Thymus (tissue), 11 donors: ENCODE data around the gene CDH23. TPM values are rescaled to one million over a fixed set of nuclear protein-coding genes. Genes with fewer than 3 reads are reported as not detected.
A peak's percentile ranks its signal among the peaks of the same experiment; 100 is the strongest.

Source experiments
- DNase-seq, 9 donors: peaks; one replicate each; pipeline ENCODE4 v3.0.0-alpha.2; 2013; ENCODE audit warnings: low spot score in 9 of 9, low read depth in 6 of 9, missing footprints in 1 of 9
- H3K27ac ChIP-seq, 2 donors: one replicate each; pipeline ENCODE4 v1.5.1; 2013; ENCODE audit warnings: control low read depth in 1 of 2, low read depth in 1 of 2, low read length in 1 of 2, mild to moderate bottlenecking in 1 of 2, moderate library complexity in 1 of 2
- H3K27me3 ChIP-seq, 2 donors: one replicate each; pipeline ENCODE4 v1.5.1; 2013; ENCODE audit warnings: low read length in 1 of 2; ENCODE audit not compliant: control insufficient read depth in 2 of 2, insufficient read depth in 1 of 2
- H3K36me3 ChIP-seq, 2 donors: one replicate each; pipeline ENCODE4 v1.5.1; 2013; ENCODE audit warnings: low read length in 1 of 2, mild to moderate bottlenecking in 1 of 2, moderate library complexity in 1 of 2; ENCODE audit not compliant: control insufficient read depth in 2 of 2, insufficient read depth in 2 of 2
- H3K4me1 ChIP-seq, 2 donors: one replicate each; pipeline ENCODE4 v1.5.1; 2013; ENCODE audit warnings: low read length in 2 of 2; ENCODE audit not compliant: control insufficient read depth in 2 of 2, insufficient read depth in 2 of 2
- H3K4me3 ChIP-seq, 2 donors: one replicate each; pipeline ENCODE4 v1.5.1; 2013; ENCODE audit warnings: low read length in 2 of 2, control low read depth in 1 of 2, mild to moderate bottlenecking in 1 of 2
- H3K9me3 ChIP-seq, 2 donors: one replicate each; pipeline ENCODE4 v1.5.1; 2013; ENCODE audit warnings: low read length in 1 of 2, mild to moderate bottlenecking in 1 of 2; ENCODE audit not compliant: control insufficient read depth in 2 of 2, insufficient read depth in 1 of 2
- WGBS: extraction: QIAGEN DNeasy Blood & Tissue Kit; methylation state at CpG from one replicate; pipeline ENCODE4 v1.1.7; 2013; 5-methylcytosine and 5-hydroxymethylcytosine counted together
- polyA plus RNA-seq: library from polyadenylated mRNA; stranded (reverse); fragments of 200-250 nt; gene quantifications from one replicate; pipeline ENCODE4 v1.2.3, GENCODE V29; 2013
- total RNA-seq: library from RNA; stranded (reverse); fragments of 120-200 nt; gene quantifications from one replicate; pipeline ENCODE4 v1.2.4, GENCODE V29; 2013
- donor health status: healthy.

The CDH23 gene
- total and polyA plus RNA-seq, 2 donors, result 9.1 TPM

DNA sequence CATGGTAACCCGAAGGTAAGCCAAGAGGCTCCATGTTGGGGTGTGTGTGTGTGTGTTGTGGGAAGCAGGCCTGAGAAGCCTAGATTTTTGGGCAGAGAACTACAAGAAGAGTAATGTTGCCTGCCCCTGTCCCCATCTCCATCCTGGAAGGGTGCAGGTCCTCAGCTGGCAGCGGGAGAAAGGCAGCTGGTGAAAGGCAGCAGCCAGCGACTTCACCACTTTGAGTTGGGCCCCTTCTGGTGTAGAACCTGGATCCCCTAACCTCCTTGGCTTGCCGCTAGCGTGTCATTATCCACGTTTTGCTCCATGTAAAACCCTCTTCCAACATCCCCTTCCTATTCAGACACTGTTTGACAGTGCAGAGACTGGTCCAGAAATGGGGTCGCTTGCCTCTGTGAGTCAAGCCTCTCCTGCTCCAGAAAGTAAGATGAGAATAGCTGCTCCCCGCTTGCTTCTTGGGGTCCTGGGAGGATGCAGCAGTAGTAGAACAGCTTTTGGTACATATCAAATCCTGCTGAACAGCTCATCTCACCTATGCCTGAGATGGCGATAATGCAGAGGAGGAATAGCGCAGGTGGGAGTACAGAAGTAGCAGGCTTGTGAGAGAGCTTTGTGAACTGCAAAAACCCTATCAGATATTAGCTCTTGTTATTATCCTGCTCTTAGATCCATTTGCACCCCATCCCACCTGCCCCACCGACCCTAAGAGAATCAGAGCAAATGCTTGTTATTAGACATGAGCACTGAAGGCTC, 22.1 kb upstream of the CDH23 start:
- Histone ChIP-seq H3K27me3 (peaks cover 0 to 2% of the 10 kb centered on the region in 2 donors), H3K36me3 (no peaks in the 10 kb centered on the region), H3K9me3 (no peaks in the 10 kb centered on the region), H3K4me3 (no peak overlapping the region), H3K27ac (no peak overlapping the region), H3K4me1 (peaks cover 2 to 16% of the 10 kb centered on the region in 2 donors)
- DNase-seq, result no peak
- WGBS, result 93% methylated on average over 11 of the region's 11 CpGs

DNA sequence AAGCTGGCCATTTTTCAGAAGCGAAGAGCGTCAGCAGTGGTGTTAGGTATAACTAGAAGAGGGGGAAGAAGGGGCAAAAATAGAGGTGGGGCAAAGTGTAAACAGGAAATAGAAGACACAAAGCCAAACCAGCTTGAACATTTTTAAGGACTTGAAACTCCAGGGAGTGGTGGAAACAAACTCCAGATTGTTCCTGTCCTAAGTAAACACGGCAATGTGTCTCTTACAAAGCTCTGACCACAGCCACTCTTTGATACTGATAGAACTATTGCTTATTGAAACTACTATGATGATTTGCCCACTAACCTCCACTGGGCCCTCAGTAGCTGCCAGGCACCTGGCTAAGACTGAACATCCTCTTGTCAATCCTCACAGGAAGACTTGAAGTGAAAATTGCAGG, 20.8 kb upstream of the CDH23 start:
- 61% methylated on average over 3 of the region's 3 CpGs for WGBS
- H3K27ac ChIP-seq, result no peak overlapping the region
- no peaks in the 10 kb centered on the region for H3K36me3 ChIP-seq
- no peak for DNase-seq
- no peak overlapping the region for H3K4me3 ChIP-seq
- no peaks in the 10 kb centered on the region for H3K9me3 ChIP-seq
- H3K27me3 ChIP-seq, result peaks cover 0 to 2% of the 10 kb centered on the region in 2 donors
- peaks cover 2 to 16% of the 10 kb centered on the region in 2 donors for H3K4me1 ChIP-seq

DNA sequence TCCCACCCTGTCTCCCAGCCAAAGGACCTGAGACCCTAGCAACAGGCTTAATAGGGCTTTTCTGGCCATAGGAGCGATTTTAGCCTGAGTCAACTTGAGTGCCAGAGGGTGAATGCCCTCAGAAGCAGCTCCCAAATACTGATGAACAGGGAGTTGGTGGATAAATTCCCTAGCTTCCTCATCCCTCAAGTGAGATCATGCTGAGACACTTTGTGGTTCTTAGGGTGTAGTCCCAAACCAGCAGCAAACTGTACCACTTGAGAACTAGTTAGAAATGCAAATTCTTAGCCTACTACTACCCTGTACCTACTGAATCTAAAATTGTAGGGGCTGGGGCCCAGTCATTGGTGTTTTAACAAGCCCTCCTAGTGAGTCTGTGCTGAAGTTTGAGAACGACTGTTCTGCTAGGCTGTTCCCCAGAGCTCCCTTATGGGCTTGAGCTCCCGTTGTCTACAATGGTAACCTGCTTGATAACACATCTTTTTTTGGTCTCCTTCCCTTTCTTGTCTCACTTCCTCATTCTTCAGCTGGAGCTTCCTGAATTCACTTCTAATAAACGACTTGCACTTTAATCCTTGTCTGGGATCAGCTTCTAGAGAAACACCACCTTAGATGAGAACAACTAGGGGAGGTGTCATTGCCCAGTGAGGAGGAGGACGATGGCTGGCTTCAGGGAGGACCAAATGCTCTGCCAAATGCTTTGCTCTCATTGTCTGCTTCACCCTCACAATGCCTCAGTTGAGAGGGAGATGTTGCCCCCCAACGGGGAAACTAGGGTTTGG, 18.2 kb upstream of the CDH23 start:
- H3K27ac ChIP-seq, result peak overlapping the region in 1 of 2 donors; percentile 36

GRCh38 chr10:71379118-71379766, 17.5 kb upstream of the CDH23 start:
- H3K9me3 ChIP-seq, result no peaks in the 10 kb centered on the region
- H3K4me1 ChIP-seq, result peaks cover 2 to 10% of the 10 kb centered on the region in 2 donors
- H3K36me3 ChIP-seq, result no peaks in the 10 kb centered on the region
- H3K4me3 ChIP-seq, result no peak overlapping the region
- H3K27me3 ChIP-seq, result peaks cover 0 to 2% of the 10 kb centered on the region in 2 donors
- H3K27ac ChIP-seq, result peak overlapping the region in 1 of 2 donors; percentile 36
- 85% methylated on average over 3 of the region's 3 CpGs for WGBS
- no peak for DNase-seq

More for the DNA sequence above, 18.2 kb upstream of the CDH23 start:
- H3K36me3 ChIP-seq, result no peaks in the 10 kb centered on the region
- no peak overlapping the region for H3K4me3 ChIP-seq
- H3K9me3 ChIP-seq, result no peaks in the 10 kb centered on the region
- H3K4me1 ChIP-seq, result peaks cover 2 to 11% of the 10 kb centered on the region in 2 donors
- no peak for DNase-seq
- WGBS, result 37% methylated on average over 6 of the region's 6 CpGs
- H3K27me3 ChIP-seq, result peaks cover 0 to 2% of the 10 kb centered on the region in 2 donors

DNA sequence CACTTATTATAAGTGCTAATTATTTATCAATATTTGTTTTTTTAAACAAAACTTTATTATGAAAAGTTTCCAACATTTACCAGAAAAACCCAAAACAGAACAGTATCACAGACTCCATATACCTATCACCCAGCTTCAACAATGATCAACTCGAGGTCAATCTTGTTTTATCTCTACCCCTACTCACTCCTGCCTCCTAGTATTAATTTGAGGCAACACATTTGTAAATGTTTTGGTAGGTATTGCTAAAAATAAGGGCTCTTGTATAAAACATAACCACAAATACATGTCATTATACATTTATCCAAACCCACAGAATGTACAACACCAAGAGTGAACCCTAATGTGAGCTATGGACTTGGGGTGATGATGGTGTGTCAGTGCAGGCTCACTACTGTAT, 15.9 kb upstream of the CDH23 start:
- Histone ChIP-seq H3K36me3 (no peaks in the 10 kb centered on the region), H3K4me1 (peaks cover 2 to 10% of the 10 kb centered on the region in 2 donors)
- 88% methylated on average over 1 of the region's 1 CpG for WGBS

DNA sequence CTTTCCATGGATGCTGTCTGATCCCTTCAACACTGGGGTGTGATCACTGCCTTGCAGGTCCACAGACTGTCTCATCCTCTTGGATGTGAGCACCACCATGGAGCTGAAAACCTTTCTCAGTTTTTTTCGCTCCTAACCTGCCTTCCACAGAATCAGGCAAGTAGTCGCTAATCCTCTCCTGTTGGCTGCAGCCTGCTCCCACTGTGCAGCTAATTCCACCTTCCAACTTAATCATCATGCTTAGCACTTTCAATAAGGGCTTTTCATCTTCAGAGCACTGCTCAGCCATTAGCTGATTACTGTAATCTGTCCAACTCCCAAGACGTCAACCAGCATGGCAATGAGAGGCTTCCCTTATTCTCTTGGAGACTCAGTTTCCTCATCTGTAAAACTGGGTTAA, 15.1 kb upstream of the CDH23 start:
- no peak for DNase-seq
- H3K36me3 ChIP-seq, result no peaks in the 10 kb centered on the region
- H3K27me3 ChIP-seq, result peaks cover 0 to 2% of the 10 kb centered on the region in 2 donors
- 96% methylated on average over 3 of the region's 3 CpGs for WGBS
- peaks cover 2 to 9% of the 10 kb centered on the region in 2 donors for H3K4me1 ChIP-seq
- no peak overlapping the region for H3K4me3 ChIP-seq
- H3K27ac ChIP-seq, result no peak overlapping the region
- no peaks in the 10 kb centered on the region for H3K9me3 ChIP-seq

More for the DNA sequence above, 15.9 kb upstream of the CDH23 start:
- no peak for DNase-seq
- Histone ChIP-seq H3K27ac (no peak overlapping the region), H3K9me3 (no peaks in the 10 kb centered on the region), H3K27me3 (peaks cover 0 to 2% of the 10 kb centered on the region in 2 donors), H3K4me3 (no peak overlapping the region)

DNA sequence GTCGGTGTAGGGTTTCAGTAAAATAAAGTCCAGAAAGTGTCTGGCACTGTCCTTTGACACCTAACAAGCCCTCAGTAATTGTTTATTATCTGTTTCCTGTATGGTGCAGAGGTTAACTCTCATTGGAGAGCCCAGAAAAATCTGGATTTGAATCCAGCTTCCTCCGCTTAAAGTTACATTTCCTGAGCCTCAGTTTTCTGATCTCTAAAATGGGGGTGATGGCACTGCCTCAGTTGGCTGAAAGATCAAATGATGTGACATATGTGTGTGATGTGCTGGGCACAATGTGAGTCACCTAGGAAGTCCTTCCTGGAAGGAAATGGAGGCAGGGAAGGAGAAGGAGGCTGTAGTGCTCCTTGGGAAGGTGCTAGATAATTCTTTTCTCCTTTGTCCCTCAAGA, 14.7 kb upstream of the CDH23 start:
- H3K36me3 ChIP-seq, result no peaks in the 10 kb centered on the region
- 98% methylated on average over 2 of the region's 2 CpGs for WGBS

GRCh38 chr10:71382757-71383156, 14.0 kb upstream of the CDH23 start:
- Histone ChIP-seq H3K27me3 (no peaks in the 10 kb centered on the region), H3K4me3 (no peak overlapping the region), H3K36me3 (no peaks in the 10 kb centered on the region), H3K4me1 (no peaks in the 10 kb centered on the region), H3K27ac (no peak overlapping the region), H3K9me3 (no peaks in the 10 kb centered on the region)
- WGBS, result 98% methylated on average over 1 of the region's 1 CpG
- DNase-seq, result no peak

More for the DNA sequence above, 14.7 kb upstream of the CDH23 start:
- Histone ChIP-seq H3K4me3 (no peak overlapping the region), H3K27me3 (peaks cover 0 to 2% of the 10 kb centered on the region in 2 donors), H3K4me1 (peaks cover 2 to 5% of the 10 kb centered on the region in 2 donors), H3K27ac (no peak overlapping the region), H3K9me3 (no peaks in the 10 kb centered on the region)
- DNase-seq, result no peak
